GM12878 (cell line): Measurements from ENCODE around the gene SELENOK. TPM values are rescaled to one million over a fixed set of nuclear protein-coding genes. Genes with fewer than 3 reads are reported as not detected.

Source experiments
- ATAC-seq: fragments of 200-7000 bp; cut with Tn5 transposase; 3 replicates; pipeline ENCODE4 v1.9.1; 2020; ENCODE audit warnings: mild to moderate bottlenecking, moderate library complexity
- BruUV-seq: library from RNA; stranded (reverse); fragments of 400-500 nt; replicated peaks from 2 replicates; lab custom pipeline; 2021; lab: Mats Ljungman, UMichigan
- CTCF ChIA-PET: fragments of 300-600 bp; sonication (Branson Sonifier 250); formaldehyde crosslinking; extraction: SDS; loops from one replicate; lab custom pipeline; 2021; ENCODE audit warnings: inconsistent platforms; lab: Yijun Ruan, JAX
- POLR2A ChIA-PET: fragments of 350-600 bp; formaldehyde crosslinking; extraction: SDS; loops from one replicate; lab custom pipeline; 2021; ENCODE audit warnings: inconsistent platforms; lab: Charles Lee
- RAD21 ChIA-PET: fragments of 300-600 bp; sonication (Branson Sonifier 250); formaldehyde crosslinking; loops from one replicate; lab custom pipeline; 2023; ENCODE audit warnings: antibody characterized with exemption; ENCODE audit not compliant: unreplicated experiment; lab: Charles Lee
- SMC1A ChIA-PET: fragments of 300-600 bp; sonication (Branson Sonifier 250); formaldehyde crosslinking; loops from one replicate; lab custom pipeline; 2023; ENCODE audit not compliant: unreplicated experiment, uncharacterized antibody; lab: Charles Lee
- DNase-seq: peaks from one replicate; pipeline ENCODE4 v3.0.0-alpha.2; 2011; ENCODE audit warnings: low read depth, low spot score
- FAIRE-seq: peaks from 3 replicates; lab custom pipeline; 2011; peaks lifted over from hg19 to GRCh38; lab: Jason Lieb, UNC
- H2AFZ ChIP-seq: 2 replicates; pipeline ENCODE4 v1.6.0; 2011; ENCODE audit warnings: low read depth, low read length, control low read depth; ENCODE audit not compliant: control insufficient read depth
- H3K27ac ChIP-seq: 2 replicates; pipeline ENCODE4 v1.5.1; 2011; ENCODE audit warnings: control low read depth; ENCODE audit not compliant: control insufficient read depth, insufficient read depth
- H3K27me3 ChIP-seq, 2 experiments: replicated peaks in 1 of 2; 2 replicates each; pipeline versions ENCODE4 v1.6.0 to v1.6.1; 2011; ENCODE audit warnings: low read length in 1 of 2; ENCODE audit not compliant: control insufficient read depth in 2 of 2, insufficient read depth in 2 of 2
- H3K36me3 ChIP-seq, 2 experiments: 2 replicates each; pipeline ENCODE4 v1.5.1; 2011; ENCODE audit warnings: low read length in 1 of 2; ENCODE audit not compliant: control insufficient read depth in 2 of 2, insufficient read depth in 2 of 2
- H3K4me1 ChIP-seq: 2 replicates; pipeline ENCODE4 v1.6.1; 2011; ENCODE audit warnings: mild to moderate bottlenecking, low read length, moderate library complexity, mixed read lengths; ENCODE audit not compliant: control insufficient read depth, insufficient read depth
- H3K4me2 ChIP-seq: 2 replicates; pipeline ENCODE4 v1.6.0; 2011; ENCODE audit warnings: control low read depth; ENCODE audit not compliant: control insufficient read depth, insufficient read depth
- H3K4me3 ChIP-seq: fragments of 200-600 bp; sonication (generic); 2 replicates; pipeline ENCODE4 v1.5.1; 2016
- H3K79me2 ChIP-seq: 2 replicates; pipeline ENCODE4 v1.6.0; 2011; ENCODE audit warnings: low read length; ENCODE audit not compliant: control insufficient read depth, insufficient read depth
- H3K9ac ChIP-seq: 2 replicates; pipeline ENCODE4 v1.8.0; 2011; ENCODE audit warnings: low read length, control low read depth, mixed read lengths; ENCODE audit not compliant: control insufficient read depth, insufficient read depth
- H3K9me3 ChIP-seq: replicated peaks from 3 replicates; pipeline ENCODE4 v1.5.1; 2011; ENCODE audit warnings: mild to moderate bottlenecking, low read length; ENCODE audit not compliant: control insufficient read depth, insufficient read depth
- H4K20me1 ChIP-seq: 2 replicates; pipeline ENCODE4 v1.6.0; 2011; ENCODE audit not compliant: control insufficient read depth, insufficient read depth
- ATF7 ChIP-seq: fragments of 450-650 bp; IDR thresholded peaks from 2 replicates; pipeline ENCODE4 v1.6.1; 2016; ENCODE audit warnings: low read depth, mild to moderate bottlenecking
- BMI1 ChIP-seq: fragments of 450-650 bp; IDR thresholded peaks from 2 replicates; pipeline ENCODE4 v1.6.1; 2016; ENCODE audit warnings: mild to moderate bottlenecking, moderate library complexity, borderline replicate concordance
- CBX5 ChIP-seq: sonication (generic); IDR thresholded peaks from 2 replicates; pipeline ENCODE4 v1.6.1; 2016; ENCODE audit warnings: low read depth, moderate library complexity, mild to moderate bottlenecking, inconsistent platforms
- CEBPZ ChIP-seq: fragments of 150-350 bp; IDR thresholded peaks from 2 replicates; pipeline ENCODE4 v1.6.1; 2016; ENCODE audit warnings: low read depth, low read length
- CREB1 ChIP-seq: IDR thresholded peaks from 2 replicates; pipeline ENCODE4 v1.6.1; 2012; ENCODE audit warnings: low read depth, mild to moderate bottlenecking, inconsistent platforms
- DPF2 ChIP-seq: fragments of 450-650 bp; IDR thresholded peaks from 2 replicates; pipeline ENCODE4 v1.6.1; 2017; ENCODE audit warnings: mild to moderate bottlenecking
- IKZF1 ChIP-seq: fragments of 450-650 bp; conservative IDR thresholded peaks from 2 replicates; pipeline ENCODE4 v1.6.1; 2017; ENCODE audit warnings: antibody characterized with exemption, mild to moderate bottlenecking
- IKZF2 ChIP-seq, 2 experiments: fragments of 450-650 bp; IDR thresholded peaks; 2 replicates each; pipeline ENCODE4 v1.6.1; 2017; ENCODE audit warnings: mild to moderate bottlenecking in 2 of 2, moderate library complexity in 2 of 2
- IRF4 ChIP-seq: IDR thresholded peaks from 2 replicates; pipeline ENCODE4 v1.6.1; 2011; ENCODE audit warnings: low read depth, low read length
- MTA2 ChIP-seq: fragments of 450-650 bp; IDR thresholded peaks from 2 replicates; pipeline ENCODE4 v1.6.1; 2016; ENCODE audit warnings: low read depth, mild to moderate bottlenecking, moderate library complexity
- MYC ChIP-seq: IDR thresholded peaks from 2 replicates; pipeline ENCODE4 v1.6.1; 2011; ENCODE audit warnings: mild to moderate bottlenecking, low read length, moderate library complexity, inconsistent platforms; ENCODE audit not compliant: insufficient read depth, insufficient replicate concordance, insufficient read length, severe bottlenecking
- PAX5 ChIP-seq: IDR thresholded peaks from 2 replicates; pipeline ENCODE4 v1.6.1; 2011; ENCODE audit warnings: low read depth, low read length, borderline replicate concordance
- PKNOX1 ChIP-seq: fragments of 450-650 bp; IDR thresholded peaks from 2 replicates; pipeline ENCODE4 v1.6.1; 2016; ENCODE audit warnings: mild to moderate bottlenecking
- RAD51 ChIP-seq: fragments of 450-650 bp; IDR thresholded peaks from 2 replicates; pipeline ENCODE4 v1.6.1; 2016; ENCODE audit warnings: moderate library complexity, mild to moderate bottlenecking, inconsistent platforms
- SMAD1 ChIP-seq: fragments of 450-650 bp; IDR thresholded peaks from 2 replicates; pipeline ENCODE4 v1.6.1; 2018; ENCODE audit warnings: mild to moderate bottlenecking, low read depth; ENCODE audit not compliant: partially characterized antibody
- TAF1 ChIP-seq: IDR thresholded peaks from 2 replicates; pipeline ENCODE4 v1.6.1; 2011; ENCODE audit warnings: mild to moderate bottlenecking, low read depth, low read length, borderline replicate concordance
- WGBS: methylation state at CpG from one replicate; pipeline ENCODE4 v1.1.6; 2016; ENCODE audit warnings: low lambda C conversion rate; ENCODE audit not compliant: insufficient replicate concordance, insufficient coverage; ENCODE audit errors: missing lambda C conversion rate; 5-methylcytosine and 5-hydroxymethylcytosine counted together
- in situ Hi-C: fragments of 300-500 bp; cut with MboI; formaldehyde crosslinking; loops from 9 replicates; pipeline ENCODE4 v1.14.3; 2018; ENCODE audit warnings: mixed read lengths
- intact Hi-C: fragments of 100-400 bp; cut with micrococcal nuclease; formaldehyde crosslinking; loops from one replicate; pipeline ENCODE4 v1.14.2; 2022; ENCODE audit not compliant: unreplicated experiment
- polyA plus RNA-seq, 11 experiments: library from polyadenylated mRNA; depleted of rRNA in 4 of 11; unstranded in 6 of 11; stranded (reverse) in 5 of 11; fragments of >200 nt; fragmentation: Nextera tagmentation in 4 of 11; fragmentation: Illumina TruSeq in 1 of 11; extraction: Ambion mirVana in 4 of 11; extraction: Trizol in 1 of 11; gene quantifications; 1 replicate in 1 of 11; 2 replicates in 10 of 11; pipeline versions ENCODE4 v1.2.1 to v1.2.3, GENCODE V29; 2011 to 2016; ENCODE audit warnings: inconsistent platforms in 2 of 11, missing spikeins in 2 of 11, low read depth in 1 of 11
- total RNA-seq, 4 experiments: library from RNA; depleted of rRNA in 3 of 4; stranded (reverse); fragments of >200 nt in 3 of 4; fragmentation: Illumina TruSeq in 1 of 4; extraction: Trizol in 1 of 4; gene quantifications; 2 replicates each; pipeline versions ENCODE4 v1.2.1 to v1.2.3, GENCODE V29; 2013 to 2021

Gene SELENOK
- total and polyA plus RNA-seq, 10 of the 15 experiments (the other 5 are each of a cell fraction or from before 2014, with no cell fraction given) = 35.4 to 322 (median 101) TPM

- Histone ChIP-seq H3K36me3 (peaks cover 0 to 7% of the 10 kb centered on the region in 2 experiments; a peak in 2 of 4 replicates), H3K4me3 (peak overlapping the region; percentile 89), H3K27me3 (no peaks in the 10 kb centered on the region), H3K4me1 (peaks cover 22% of the 10 kb centered on the region), H3K9ac (peak overlapping the region; percentile 97), H3K9me3 (no peaks in the 10 kb centered on the region), H3K79me2 (peaks cover 45% of the 10 kb centered on the region), H4K20me1 (no peaks in the 10 kb centered on the region), H3K4me2 (peak overlapping the region; percentile 85), H3K27ac (peak overlapping the region; percentile 95), H2AFZ (peak overlapping the region; percentile 76)
- WGBS = under 1% methylated on average over 21 of the region's 21 CpGs
- ATAC-seq (peak; percentile 58), DNase-seq (no peak), FAIRE-seq (no peak)
- ChIA-PET POLR2A (interaction anchor here (1.2 to 3.1 kb wide), 7 partner anchors 8 to 200 kb away, joined by 3 to 26 read pairs (median 6); partner anchors contain the start of genes ACTR8, CHDH and IL17RB), CTCF (interaction anchor here (0.7 to 3.6 kb wide), 4 partner anchors 10 to 191 kb away, joined by 3 to 17 read pairs (median 5); no protein-coding TSS in a partner anchor), RAD21 (interaction anchor here (1.0 to 2.0 kb wide), 6 partner anchors 8 to 122 kb away, joined by 3 to 11 read pairs (median 6); partner anchors contain the start of gene ACTR8), SMC1A (interaction anchor here (1.0 to 4.1 kb wide), 8 partner anchors 8 to 118 kb away, joined by 3 to 26 read pairs (median 5); partner anchors contain the start of genes ACTR8, CHDH and IL17RB)
- in situ Hi-C loops (no loop called here), intact Hi-C loops (no loop called here)
- BruUV-seq = TSS peak; percentile 78
- TF ChIP-seq CEBPZ (no peak), DPF2 (0 out of 2 replicates have a peak, but pooled peaks have one; percentile 12), RAD51 (no peak), IKZF2 (IDR thresholded peaks at IDR 0.05) (peak; percentile 25 to 33; a peak in 2 of 4 replicates), MYC (no peak), PAX5 (0 out of 2 replicates have a peak, but pooled peaks have one; percentile 3), PKNOX1 (no peak), MTA2 (peak; percentile 12; the same call in 1 of the 2 replicates), SMAD1 (no peak), BMI1 (peak; percentile 23; the same call in 1 of the 2 replicates), CREB1 (peak; percentile 63; the same call in 1 of the 2 replicates), CBX5 (0 out of 2 replicates have a peak, but pooled peaks have one; percentile 25), IKZF1 (peak; percentile 11; the same call in 1 of the 2 replicates), TAF1 (no peak), IRF4 (no peak), ATF7 (peak; percentile 38)
Observed at GRCh38 chr3:53890726-53891475, 758 bp downstream of the SELENOK start.
